Sigmoid colon (tissue), 7 donors: ENCODE results near the gene SOAT2. TPM values are rescaled to one million over a fixed set of nuclear protein-coding genes. Genes with fewer than 3 reads are reported as not detected.
A peak's percentile ranks its signal among the peaks of the same experiment; 100 is the strongest.

ENCODE experiments used
- DNase-seq: peaks from one replicate; pipeline ENCODE4 v3.0.0-alpha.2; 2019
- H3K27ac ChIP-seq, 4 donors: fragments of 200-600 bp; sonication (generic); one replicate each; pipeline ENCODE4 v1.5.1; 2016 to 2019; ENCODE audit warnings: mild to moderate bottlenecking in 1 of 4
- H3K27me3 ChIP-seq, 3 donors: fragments of 200-600 bp; sonication (generic); one replicate each; pipeline ENCODE4 v1.5.1; 2019; ENCODE audit warnings: mild to moderate bottlenecking in 1 of 3
- H3K36me3 ChIP-seq, 4 donors: fragments of 200-600 bp; sonication (generic); one replicate each; pipeline ENCODE4 v1.5.1; 2016 to 2019
- H3K4me1 ChIP-seq, 4 donors: fragments of 200-600 bp; sonication (generic); one replicate each; pipeline ENCODE4 v1.5.1; 2017 to 2019
- H3K4me3 ChIP-seq, 4 donors: fragments of 200-600 bp; sonication (generic); one replicate each; pipeline ENCODE4 v1.5.1; 2017 to 2019; ENCODE audit warnings: mild to moderate bottlenecking in 2 of 4, moderate library complexity in 1 of 4
- H3K9me3 ChIP-seq, 4 donors: fragments of 200-600 bp in 3 of 4; sonication (generic) in 3 of 4; one replicate each; pipeline versions ENCODE4 v1.5.1 to v1.6.1; 2013 to 2019
- CTCF ChIP-seq, 4 experiments: fragments of 450-650 bp in 3 of 4; fragments of 200-600 bp in 1 of 4; IDR thresholded peaks; one replicate each; pipeline ENCODE4 v1.5.1; 2016 to 2019; ENCODE audit warnings: antibody characterized with exemption in 4 of 4, mild to moderate bottlenecking in 3 of 4, moderate library complexity in 2 of 4
- EP300 ChIP-seq, 4 donors: sonication (generic); formaldehyde crosslinking; IDR thresholded peaks; one replicate each; pipeline ENCODE4 v1.6.1; 2017; ENCODE audit warnings: antibody characterized with exemption in 4 of 4
- POLR2A ChIP-seq, 2 donors: fragments of 450-650 bp; IDR thresholded peaks; one replicate each; pipeline ENCODE4 v1.6.1; 2016; ENCODE audit warnings: antibody characterized with exemption in 2 of 2, mild to moderate bottlenecking in 2 of 2, moderate library complexity in 2 of 2
- POLR2AphosphoS5 ChIP-seq, 4 donors: sonication (generic); formaldehyde crosslinking; IDR thresholded peaks; one replicate each; pipeline ENCODE4 v1.6.1; 2017; ENCODE audit warnings: antibody characterized with exemption in 4 of 4
- WGBS, 2 donors: extraction: QIAGEN DNeasy Blood & Tissue Kit; methylation state at CpG; one replicate each; pipeline ENCODE4 v1.1.7; 2013; 5-methylcytosine and 5-hydroxymethylcytosine counted together
- intact Hi-C: fragments of 100-400 bp; cut with DNase I; formaldehyde crosslinking; loops from one replicate; pipeline ENCODE4 v1.15.1; 2023
- polyA plus RNA-seq, 3 donors: library from polyadenylated mRNA; stranded (reverse); fragments of 200-250 nt; gene quantifications; one replicate each; pipeline ENCODE4 v1.2.3, GENCODE V29; 2013
- total RNA-seq, 4 donors: library from RNA; depleted of rRNA; stranded (reverse); fragments of >200 nt; gene quantifications; one replicate each; pipeline ENCODE4 v1.1.0, GENCODE V29; 2016
- donor health status: healthy with polysubstance abuse.
- donor health status: Bipolar disorder and iron deficiency.
- donor health status: healthy.

Gene SOAT2
- total and polyA plus RNA-seq, 7 donors: 0.09 to 0.55 (median 0.41) TPM; not detected in 4

- TF ChIP-seq POLR2A (IDR thresholded peaks at IDR 0.05) (no peak), EP300 (IDR thresholded peaks at IDR 0.05) (no peak), POLR2AphosphoS5 (IDR thresholded peaks at IDR 0.05) (no peak), CTCF (IDR thresholded peaks at IDR 0.05) (no peak)
- Histone ChIP-seq H3K27me3 (no peaks in the 10 kb centered on the region), H3K9me3 (no peaks in the 10 kb centered on the region), H3K27ac (peak overlapping the region; percentile 59 to 83 (median 64)), H3K4me1 (peaks cover 0 to 68% (median 59%) of the 10 kb centered on the region in 4 donors), H3K36me3 (peaks cover 4 to 61% (median 16%) of the 10 kb centered on the region in 4 donors), H3K4me3 (no peak overlapping the region)
- DNase-seq: peak; percentile 72
- 88 to 94% methylated on average over 11 of the region's 11 CpGs for WGBS, 2 donors
- intact Hi-C loops: no loop called here
These were observed 28.8 kb upstream of the SOAT2 start for GRCh38 chr12:53074283-53074998.

GRCh38 chr12:53074999-53075370 is 28.3 kb upstream of the SOAT2 start:
- peaks cover 0 to 67% (median 59%) of the 10 kb centered on the region in 4 donors for H3K4me1 ChIP-seq

GRCh38 chr12:53076461-53076860 is 26.8 kb upstream of the SOAT2 start:
- DNase-seq: peak; percentile 56
- H3K4me3 ChIP-seq: no peak overlapping the region
- peaks cover 0 to 64% (median 58%) of the 10 kb centered on the region in 4 donors for H3K4me1 ChIP-seq
- no peaks in the 10 kb centered on the region for H3K27me3 ChIP-seq
- H3K36me3 ChIP-seq: peaks cover 4 to 43% (median 16%) of the 10 kb centered on the region in 4 donors
- TF ChIP-seq POLR2A (IDR thresholded peaks at IDR 0.05): no peak
- no peak for TF ChIP-seq EP300 (IDR thresholded peaks at IDR 0.05)
- TF ChIP-seq CTCF (IDR thresholded peaks at IDR 0.05): no peak
- TF ChIP-seq POLR2AphosphoS5 (IDR thresholded peaks at IDR 0.05): no peak
- no peaks in the 10 kb centered on the region for H3K9me3 ChIP-seq
- H3K27ac ChIP-seq: peak overlapping the region in 1 of 4 donors; percentile 16
- 94 to 97% methylated on average over 3 of the region's 3 CpGs for WGBS, 2 donors
- intact Hi-C loops: no loop called here

More at GRCh38 chr12:53074999-53075370, 28.3 kb upstream of the SOAT2 start:
- no peaks in the 10 kb centered on the region for H3K27me3 ChIP-seq
- no peaks in the 10 kb centered on the region for H3K9me3 ChIP-seq
- TF ChIP-seq POLR2AphosphoS5 (IDR thresholded peaks at IDR 0.05) (no peak), CTCF (IDR thresholded peaks at IDR 0.05) (no peak), POLR2A (IDR thresholded peaks at IDR 0.05) (no peak), EP300 (IDR thresholded peaks at IDR 0.05) (no peak)
- peaks cover 4 to 56% (median 16%) of the 10 kb centered on the region in 4 donors for H3K36me3 ChIP-seq
- WGBS, 2 donors: 95 to 96% methylated on average over 3 of the region's 3 CpGs
- DNase-seq: peak; percentile 61
- no peak overlapping the region for H3K4me3 ChIP-seq
- H3K27ac ChIP-seq: peak overlapping the region; percentile 59 to 83 (median 64)
- intact Hi-C loops: no loop called here

GRCh38 chr12:53077030-53077429 is 26.3 kb upstream of the SOAT2 start:
- Histone ChIP-seq H3K9me3 (no peaks in the 10 kb centered on the region), H3K27ac (no peak overlapping the region), H3K36me3 (peaks cover 4 to 43% (median 16%) of the 10 kb centered on the region in 4 donors), H3K4me1 (peaks cover 0 to 58% (median 53%) of the 10 kb centered on the region in 4 donors), H3K4me3 (no peak overlapping the region), H3K27me3 (no peaks in the 10 kb centered on the region)
- 97% methylated on average over 8 of the region's 8 CpGs for WGBS, 2 donors
- TF ChIP-seq POLR2A (IDR thresholded peaks at IDR 0.05) (no peak), POLR2AphosphoS5 (IDR thresholded peaks at IDR 0.05) (no peak), EP300 (IDR thresholded peaks at IDR 0.05) (no peak), CTCF (IDR thresholded peaks at IDR 0.05) (no peak)
- peak; percentile 37 for DNase-seq
- intact Hi-C loops: no loop called here
